Adrenal gland (tissue), 5 donors: ENCODE data around the gene NRIP2.

Experiments used
- POLR2A ChIP-seq, 2 donors: fragments of 450-650 bp; IDR thresholded peaks; one replicate each; pipeline ENCODE4 v1.6.1; 2017; ENCODE audit warnings: antibody characterized with exemption in 2 of 2, mild to moderate bottlenecking in 2 of 2, moderate library complexity in 1 of 2
- TF ChIP-seq, protein P1 (sequence below), 6 experiments: fragments of 450-650 bp in 4 of 6; fragments of 200-600 bp in 2 of 6; sonication (generic) in 1 of 6; IDR thresholded peaks; 1 replicate in 5 of 6; 2 replicates in 1 of 6; pipeline versions ENCODE4 v1.5.1 to v1.8.0; 2016 to 2021; ENCODE audit warnings: antibody characterized with exemption in 6 of 6, mild to moderate bottlenecking in 2 of 6, moderate library complexity in 1 of 6
- donor health status: DM: no; HTN: no; CAD: no.

DNA sequence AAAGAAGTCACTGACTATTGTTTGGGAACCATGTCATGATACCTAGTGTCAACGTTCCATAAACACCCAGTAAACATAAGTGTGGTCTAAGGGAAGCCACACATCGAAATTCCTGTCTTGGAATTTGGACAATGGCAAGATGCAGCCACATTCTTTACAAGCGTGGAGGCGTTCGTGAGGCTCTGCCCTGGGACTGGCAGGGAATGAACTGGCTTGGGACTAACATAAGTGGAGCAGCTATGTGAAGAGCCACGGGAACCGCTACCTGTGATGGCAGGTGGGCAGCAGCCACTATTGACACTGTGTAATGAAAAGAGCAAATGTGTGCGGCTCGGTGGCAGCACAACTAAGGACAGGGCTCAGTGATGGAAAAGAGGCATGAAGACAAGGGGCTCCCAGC, 10.0 kb upstream of the NRIP2 start:
- TF ChIP-seq POLR2A (IDR thresholded peaks at IDR 0.05): no peak
- TF ChIP-seq, protein P1, sequence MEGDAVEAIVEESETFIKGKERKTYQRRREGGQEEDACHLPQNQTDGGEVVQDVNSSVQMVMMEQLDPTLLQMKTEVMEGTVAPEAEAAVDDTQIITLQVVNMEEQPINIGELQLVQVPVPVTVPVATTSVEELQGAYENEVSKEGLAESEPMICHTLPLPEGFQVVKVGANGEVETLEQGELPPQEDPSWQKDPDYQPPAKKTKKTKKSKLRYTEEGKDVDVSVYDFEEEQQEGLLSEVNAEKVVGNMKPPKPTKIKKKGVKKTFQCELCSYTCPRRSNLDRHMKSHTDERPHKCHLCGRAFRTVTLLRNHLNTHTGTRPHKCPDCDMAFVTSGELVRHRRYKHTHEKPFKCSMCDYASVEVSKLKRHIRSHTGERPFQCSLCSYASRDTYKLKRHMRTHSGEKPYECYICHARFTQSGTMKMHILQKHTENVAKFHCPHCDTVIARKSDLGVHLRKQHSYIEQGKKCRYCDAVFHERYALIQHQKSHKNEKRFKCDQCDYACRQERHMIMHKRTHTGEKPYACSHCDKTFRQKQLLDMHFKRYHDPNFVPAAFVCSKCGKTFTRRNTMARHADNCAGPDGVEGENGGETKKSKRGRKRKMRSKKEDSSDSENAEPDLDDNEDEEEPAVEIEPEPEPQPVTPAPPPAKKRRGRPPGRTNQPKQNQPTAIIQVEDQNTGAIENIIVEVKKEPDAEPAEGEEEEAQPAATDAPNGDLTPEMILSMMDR (IDR thresholded peaks at IDR 0.05): no peak
